Upper lobe of left lung (tissue), 6 donors: ENCODE results near the gene PGS1. TPM values are rescaled to one million over a fixed set of nuclear protein-coding genes. Genes with fewer than 3 reads are reported as not detected.

ENCODE experiments used
- ATAC-seq, 2 donors: fragments of 200-7000 bp; cut with Tn5 transposase; one replicate each; pipeline ENCODE4 v1.9.1; 2022; ENCODE audit warnings: mild to moderate bottlenecking in 2 of 2, moderate library complexity in 2 of 2; ENCODE audit not compliant: low FRiP score in 2 of 2
- DNase-seq, 2 donors: peaks; one replicate each; pipeline ENCODE4 v3.0.0-alpha.2; 2019 to 2020
- H3K27ac ChIP-seq, 4 donors: fragments of 200-600 bp; sonication (generic); one replicate each; pipeline ENCODE4 v1.5.1; 2016 to 2019
- H3K27me3 ChIP-seq, 4 donors: fragments of 200-600 bp; sonication (generic); one replicate each; pipeline ENCODE4 v1.5.1; 2017 to 2019
- H3K36me3 ChIP-seq, 4 donors: fragments of 200-600 bp; sonication (generic); one replicate each; pipeline ENCODE4 v1.5.1; 2016 to 2019
- H3K4me1 ChIP-seq, 4 donors: fragments of 200-600 bp; sonication (generic); one replicate each; pipeline ENCODE4 v1.5.1; 2018 to 2019
- H3K4me3 ChIP-seq, 4 donors: fragments of 200-600 bp; sonication (generic); one replicate each; pipeline ENCODE4 v1.5.1; 2017 to 2019; ENCODE audit warnings: mild to moderate bottlenecking in 2 of 4, moderate library complexity in 1 of 4
- H3K9me3 ChIP-seq, 4 donors: fragments of 200-600 bp; sonication (generic); one replicate each; pipeline ENCODE4 v1.5.1; 2018 to 2019
- EP300 ChIP-seq, 4 donors: sonication (generic); formaldehyde crosslinking; IDR thresholded peaks; one replicate each; pipeline ENCODE4 v1.5.1; 2017; ENCODE audit warnings: antibody characterized with exemption in 4 of 4, control low read depth in 2 of 4
- POLR2A ChIP-seq, 4 donors: fragments of 450-650 bp; IDR thresholded peaks; one replicate each; pipeline ENCODE4 v1.5.1; 2016 to 2017; ENCODE audit warnings: antibody characterized with exemption in 4 of 4, mild to moderate bottlenecking in 2 of 4
- POLR2AphosphoS5 ChIP-seq, 2 donors: sonication (generic); formaldehyde crosslinking; IDR thresholded peaks; one replicate each; pipeline ENCODE4 v1.5.1; 2017; ENCODE audit warnings: antibody characterized with exemption in 2 of 2
- whole genome bisulfite sequencing, 2 donors: methylation state at CpG; one replicate each; pipeline ENCODE4 v1.1.5; 2017 to 2018; 5-methylcytosine and 5-hydroxymethylcytosine counted together
- total RNA-seq, 6 donors: library from RNA; depleted of rRNA in 4 of 6; stranded (reverse); fragments of >200 nt in 4 of 6; gene quantifications; one replicate each; pipeline versions ENCODE4 v1.1.0 to v1.2.1, GENCODE V29; 2016 to 2021
- TF ChIP-seq, protein P1 (sequence below), 6 experiments: fragments of 450-650 bp in 4 of 6; fragments of 200-600 bp in 2 of 6; sonication (generic) in 2 of 6; IDR thresholded peaks; one replicate each; pipeline ENCODE4 v1.5.1; 2016 to 2019; ENCODE audit warnings: antibody characterized with exemption in 6 of 6
- donor health status: DM: no; HTN: no; CAD: no; lungs with moderate emphysema.
- donor health status: DM: no; HTN: yes; CAD: no; lungs with severe emphysema.

The PGS1 gene
- total RNA-seq, 6 donors from 2014 or later = 79.2 to 348 (median 92.3) TPM

DNA sequence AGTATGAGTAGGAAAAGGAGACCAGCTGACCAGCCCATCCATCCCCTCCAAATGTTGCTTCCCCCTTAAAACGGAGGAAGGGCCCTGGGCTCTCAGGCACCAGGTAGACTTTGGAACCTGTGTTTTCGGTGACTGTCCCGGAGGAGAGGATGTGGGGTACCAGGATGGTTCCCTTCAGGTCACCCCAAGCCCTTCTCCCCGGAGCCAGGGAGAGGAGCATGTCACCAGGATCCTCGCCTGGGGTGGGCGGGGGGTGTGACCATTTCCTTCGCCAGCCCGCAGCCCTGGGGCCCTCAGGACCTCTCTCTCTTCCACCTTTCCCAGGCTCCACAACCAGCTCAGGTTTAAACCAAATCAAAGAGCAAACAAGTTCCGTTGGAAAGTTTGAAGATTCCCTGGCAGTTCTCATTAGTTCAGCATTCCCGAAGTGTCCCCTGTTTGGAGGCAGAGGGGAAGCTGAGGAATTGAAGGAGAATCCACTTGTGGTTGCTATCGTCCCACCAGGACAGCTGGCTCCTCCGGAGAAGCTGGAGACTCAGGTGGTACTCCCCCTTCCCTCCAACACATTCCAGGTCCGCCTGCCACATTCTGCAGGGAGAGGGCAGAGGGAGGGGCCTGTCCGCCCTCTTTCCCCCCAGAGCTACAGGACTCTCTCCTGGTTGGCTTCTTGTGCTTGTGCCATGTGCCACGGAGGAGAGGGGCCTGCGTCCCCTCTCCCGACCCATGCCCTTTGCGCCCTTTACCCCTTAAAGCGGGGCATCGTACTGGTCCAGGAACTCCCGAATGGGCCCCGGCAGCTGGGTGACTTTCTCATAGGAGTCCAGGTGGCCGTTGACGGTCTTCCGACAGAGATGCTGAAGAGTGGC, 20.5 kb upstream of the PGS1 start:
- Histone ChIP-seq H3K4me1 (peaks cover 60 to 74% (median 67%) of the 10 kb centered on the region in 4 donors), H3K36me3 (peaks cover 0 to 49% (median 24%) of the 10 kb centered on the region in 4 donors), H3K27me3 (no peaks in the 10 kb centered on the region), H3K9me3 (no peaks in the 10 kb centered on the region), H3K4me3 (peak overlapping the region; percentile 85 to 99 (median 89)), H3K27ac (peak overlapping the region; percentile 98 to 100 (median 98))
- TF ChIP-seq, protein P1, sequence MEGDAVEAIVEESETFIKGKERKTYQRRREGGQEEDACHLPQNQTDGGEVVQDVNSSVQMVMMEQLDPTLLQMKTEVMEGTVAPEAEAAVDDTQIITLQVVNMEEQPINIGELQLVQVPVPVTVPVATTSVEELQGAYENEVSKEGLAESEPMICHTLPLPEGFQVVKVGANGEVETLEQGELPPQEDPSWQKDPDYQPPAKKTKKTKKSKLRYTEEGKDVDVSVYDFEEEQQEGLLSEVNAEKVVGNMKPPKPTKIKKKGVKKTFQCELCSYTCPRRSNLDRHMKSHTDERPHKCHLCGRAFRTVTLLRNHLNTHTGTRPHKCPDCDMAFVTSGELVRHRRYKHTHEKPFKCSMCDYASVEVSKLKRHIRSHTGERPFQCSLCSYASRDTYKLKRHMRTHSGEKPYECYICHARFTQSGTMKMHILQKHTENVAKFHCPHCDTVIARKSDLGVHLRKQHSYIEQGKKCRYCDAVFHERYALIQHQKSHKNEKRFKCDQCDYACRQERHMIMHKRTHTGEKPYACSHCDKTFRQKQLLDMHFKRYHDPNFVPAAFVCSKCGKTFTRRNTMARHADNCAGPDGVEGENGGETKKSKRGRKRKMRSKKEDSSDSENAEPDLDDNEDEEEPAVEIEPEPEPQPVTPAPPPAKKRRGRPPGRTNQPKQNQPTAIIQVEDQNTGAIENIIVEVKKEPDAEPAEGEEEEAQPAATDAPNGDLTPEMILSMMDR (IDR thresholded peaks at IDR 0.05) = peak in 1 of 6 experiments; percentile 6
- TF ChIP-seq EP300 (IDR thresholded peaks at IDR 0.05) = no peak
- TF ChIP-seq POLR2AphosphoS5 (IDR thresholded peaks at IDR 0.05) = peak in 1 of 2 donors; percentile 15
- no peak for DNase-seq
- WGBS, 2 donors = 56 to 64% methylated on average over 20 to 25 of the region's 25 CpGs
- ATAC-seq = no peak

DNA sequence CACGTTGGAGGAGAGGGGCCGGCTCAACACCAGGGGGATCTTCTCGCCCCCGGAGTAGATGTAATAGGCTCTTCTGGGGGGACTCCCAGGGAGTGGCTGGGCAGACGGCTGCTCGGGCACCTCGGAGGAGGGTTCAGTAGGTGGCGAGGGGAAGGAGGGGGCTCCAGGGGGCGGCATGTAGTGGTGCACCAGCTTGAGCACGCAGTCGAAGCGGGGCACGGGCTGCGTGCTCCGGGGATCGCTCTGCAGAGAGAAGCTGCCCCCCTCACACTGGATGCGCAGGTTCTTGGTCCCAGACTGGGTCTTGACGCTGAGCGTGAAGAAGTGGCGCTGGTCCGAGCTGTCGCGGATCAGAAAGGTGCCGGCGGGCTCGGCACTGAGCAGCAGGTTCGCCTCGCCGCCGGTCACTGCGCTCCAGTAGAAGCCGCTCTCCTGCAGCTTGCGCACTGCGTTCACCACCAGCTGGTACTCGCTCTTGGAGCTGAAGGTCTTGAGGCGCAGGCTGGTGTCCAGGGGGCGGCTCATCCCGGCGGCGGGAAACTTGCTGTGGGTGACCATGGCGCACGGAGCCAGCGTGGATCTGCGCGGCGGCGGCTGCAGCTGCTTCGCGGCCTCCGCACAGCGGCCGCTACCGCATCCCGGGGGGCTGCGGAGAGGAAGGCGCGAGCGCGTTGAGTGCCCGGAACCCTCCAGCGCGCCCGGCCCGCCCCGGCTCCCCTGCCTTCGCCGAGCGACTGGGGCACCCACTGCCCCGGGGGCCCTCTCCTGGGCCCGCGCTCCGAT, 19.7 kb upstream of the PGS1 start:
- Histone ChIP-seq H3K27me3 (no peaks in the 10 kb centered on the region), H3K36me3 (peaks cover 0 to 49% (median 24%) of the 10 kb centered on the region in 4 donors), H3K4me3 (peak overlapping the region; percentile 85 to 99 (median 89)), H3K4me1 (peaks cover 53 to 66% (median 60%) of the 10 kb centered on the region in 4 donors), H3K9me3 (no peaks in the 10 kb centered on the region), H3K27ac (peak overlapping the region; percentile 98 to 100 (median 98))
- 23 to 47% methylated on average over 13 to 32 of the region's 72 CpGs for WGBS, 2 donors
- ATAC-seq (peak in 1 of 2 donors; percentile 2), DNase-seq (peak in 1 of 2 donors; percentile 91)
- TF ChIP-seq POLR2AphosphoS5 (IDR thresholded peaks at IDR 0.05) (peak in 1 of 2 donors; percentile 66), POLR2A (IDR thresholded peaks at IDR 0.05) (no peak)
- TF ChIP-seq, protein P1 (IDR thresholded peaks at IDR 0.05) = no peak

DNA sequence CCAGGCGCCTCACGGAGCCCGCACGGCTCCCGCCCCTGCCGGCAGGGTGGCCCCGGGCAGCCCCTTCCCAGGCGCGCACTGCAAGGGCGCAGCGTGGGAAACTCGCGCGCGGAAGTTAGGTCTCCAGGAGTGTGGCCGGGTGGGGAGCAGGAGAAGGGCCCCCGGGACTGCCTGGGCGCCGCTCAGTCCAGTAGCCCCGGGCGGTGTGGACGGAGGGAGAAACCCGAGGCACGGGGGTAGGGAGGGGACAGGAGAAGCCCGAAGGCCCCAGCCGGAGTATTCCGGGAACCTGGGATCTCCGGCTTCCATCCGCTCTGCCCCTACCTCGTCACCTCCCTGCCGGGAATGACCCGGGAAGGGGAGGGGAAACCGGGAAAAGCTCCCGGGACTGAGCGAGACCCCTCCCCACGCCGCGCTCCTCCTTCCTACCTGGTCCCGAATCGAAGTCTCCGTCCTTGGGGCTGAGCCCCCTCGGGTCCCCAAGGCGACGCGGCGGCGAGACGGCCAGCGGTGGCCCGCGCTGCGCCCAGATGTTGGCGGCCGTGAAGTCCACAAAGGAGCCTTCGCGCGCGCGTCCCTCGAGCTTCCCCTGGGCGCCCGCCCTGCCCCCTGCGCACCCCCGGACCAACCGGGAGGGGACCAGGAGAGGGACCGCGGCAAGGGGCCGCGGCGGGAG, 19.0 kb upstream of the PGS1 start:
- peaks cover 46 to 59% (median 53%) of the 10 kb centered on the region in 4 donors for H3K4me1 ChIP-seq
- no peak for DNase-seq
- 1 to 2% methylated on average over 15 to 28 of the region's 70 CpGs for WGBS, 2 donors

DNA sequence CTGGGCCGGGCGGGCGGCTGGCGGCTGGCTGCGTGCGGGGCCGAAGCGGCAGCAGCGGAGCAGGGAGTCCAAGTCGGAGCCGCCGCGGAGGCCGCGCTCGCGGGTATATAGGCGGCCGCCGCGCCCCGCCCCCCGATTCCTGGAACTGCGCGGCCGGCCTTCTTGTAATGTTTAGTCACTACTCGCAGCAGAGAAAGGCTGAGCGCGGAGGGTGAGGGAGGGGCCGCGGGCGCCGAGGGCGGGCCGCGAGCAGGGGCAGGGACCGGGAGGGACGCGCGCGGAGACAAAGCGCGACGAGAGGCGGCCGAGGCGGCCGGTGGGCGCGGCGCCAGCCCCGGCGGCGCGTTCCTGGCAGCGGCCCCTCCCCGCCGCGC, 18.5 kb upstream of the PGS1 start, which contains the start of gene SOCS3:
TSS of gene SOCS3 (minus strand) at position 81 of the 374 bp plus-strand sequence. CDS start 982 bp downstream, outside the sequence.
- Histone ChIP-seq H3K36me3 (peaks cover 0 to 44% (median 24%) of the 10 kb centered on the region in 4 donors), H3K4me3 (peak within 1 kb of the TSS; percentile 85 to 99 (median 89)), H3K9me3 (no peaks in the 10 kb centered on the region), H3K27me3 (no peaks in the 10 kb centered on the region), H3K27ac (peak within 1 kb of the TSS; percentile 98 to 100 (median 98)), H3K4me1 (peaks cover 44 to 58% (median 52%) of the 10 kb centered on the region in 4 donors)
- WGBS, 2 donors = 0% methylated on average over 13 of the region's 59 CpGs; no CpG with 5 or more reads in 1 of the 2 donors
- DNase-seq (peak; percentile 97 to 99), ATAC-seq (peak; percentile 89 to 90)
- TF ChIP-seq POLR2A (IDR thresholded peaks at IDR 0.05) = peak; percentile 62 to 100 (median 98)
- TF ChIP-seq EP300 (IDR thresholded peaks at IDR 0.05) = peak; percentile 51 to 96 (median 84)
- TF ChIP-seq POLR2AphosphoS5 (IDR thresholded peaks at IDR 0.05) = peak; percentile 74 to 93
- TF ChIP-seq, protein P1 (IDR thresholded peaks at IDR 0.05) = no peak

More for the DNA sequence above, 19.0 kb upstream of the PGS1 start:
- TF ChIP-seq, protein P1 (IDR thresholded peaks at IDR 0.05) = peak in 1 of 6 experiments; percentile 30
- TF ChIP-seq EP300 (IDR thresholded peaks at IDR 0.05) = peak in 2 of 4 donors; percentile 31 to 77
- TF ChIP-seq POLR2AphosphoS5 (IDR thresholded peaks at IDR 0.05) = no peak
- H3K9me3 ChIP-seq = no peaks in the 10 kb centered on the region
- H3K27me3 ChIP-seq = no peaks in the 10 kb centered on the region
- H3K36me3 ChIP-seq = peaks cover 0 to 49% (median 24%) of the 10 kb centered on the region in 4 donors
- H3K27ac ChIP-seq = peak overlapping the region; percentile 98 to 100 (median 98)
- H3K4me3 ChIP-seq = peak overlapping the region; percentile 85 to 99 (median 89)
- ATAC-seq = peak in 1 of 2 donors; percentile 9
